Activated CD4-positive, alpha-beta T cell treated with anti-CD3 and anti-CD28 coated beads, Interleukin-2, amount 50 U/mL, for 24 hours (primary cell): ENCODE measurements around the gene FAM3D.
A peak's percentile ranks its signal among the peaks of the same experiment; 100 is the strongest.

Experiments used
- DNase-seq, 2 donors: peaks; one replicate each; pipeline ENCODE4 v3.0.0-alpha.2; 2020; ENCODE audit warnings: low read depth in 1 of 2, low spot score in 1 of 2

FAM3D gene

DNA sequence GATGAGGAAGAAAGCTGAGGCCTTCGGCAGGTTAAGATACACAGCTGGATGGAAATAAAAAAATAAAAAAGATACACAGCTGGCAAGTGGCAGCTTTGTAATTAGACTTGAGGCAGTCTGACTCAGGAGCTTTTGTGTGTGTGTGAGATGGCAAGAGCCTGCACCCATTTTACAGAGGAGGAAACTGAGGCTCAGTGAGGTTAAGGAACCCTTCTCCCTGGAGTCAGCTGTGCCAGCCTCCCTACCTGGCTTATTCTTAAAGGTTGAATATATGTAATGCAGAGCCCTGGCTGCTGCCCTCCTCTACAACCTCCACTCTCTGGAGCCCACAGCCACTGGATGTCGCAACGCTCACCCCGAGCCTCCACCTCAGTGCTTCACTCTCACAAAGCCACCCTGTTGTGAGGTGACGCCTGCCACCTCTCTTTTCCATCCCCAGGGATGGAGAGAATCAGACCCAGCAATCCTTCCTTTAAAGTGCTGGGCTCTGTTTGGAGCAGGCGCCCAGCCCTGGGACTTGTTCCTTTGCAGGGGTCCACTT is 68.7 kb downstream of the FAM3D start:
- DNase-seq, result no peak

DNA sequence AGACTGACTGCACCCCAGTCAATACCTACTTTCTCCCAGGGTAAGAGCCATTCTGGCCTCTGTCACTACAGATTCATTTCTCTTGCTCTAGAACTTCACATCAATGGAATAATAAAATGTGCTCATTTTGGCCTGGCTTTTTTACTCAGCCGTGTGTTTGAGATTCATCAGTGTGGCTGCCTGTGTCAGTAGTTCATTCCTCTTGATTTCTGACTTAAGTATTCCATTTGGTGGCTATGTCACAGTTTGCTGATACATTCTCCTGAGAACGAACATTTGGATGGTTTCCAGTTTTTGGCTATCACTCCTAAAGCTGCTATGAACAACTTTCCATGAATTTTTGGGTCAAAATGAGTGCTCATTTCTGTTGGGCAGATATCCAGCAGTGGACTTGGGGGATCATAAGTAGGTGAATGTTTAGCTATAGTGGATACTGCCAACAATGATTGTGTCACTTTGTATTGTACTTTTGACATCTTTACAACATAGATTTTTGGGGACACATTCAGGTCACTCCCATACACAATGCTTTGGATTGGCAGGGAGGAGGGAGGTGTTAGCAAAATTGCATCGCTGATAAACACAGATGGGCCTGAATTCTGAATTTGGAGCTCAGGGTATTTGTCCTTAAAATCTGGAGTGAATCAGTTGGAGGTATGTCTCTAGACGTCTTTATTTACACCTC is 69.6 kb downstream of the FAM3D start:
- DNase-seq, result no peak

DNA sequence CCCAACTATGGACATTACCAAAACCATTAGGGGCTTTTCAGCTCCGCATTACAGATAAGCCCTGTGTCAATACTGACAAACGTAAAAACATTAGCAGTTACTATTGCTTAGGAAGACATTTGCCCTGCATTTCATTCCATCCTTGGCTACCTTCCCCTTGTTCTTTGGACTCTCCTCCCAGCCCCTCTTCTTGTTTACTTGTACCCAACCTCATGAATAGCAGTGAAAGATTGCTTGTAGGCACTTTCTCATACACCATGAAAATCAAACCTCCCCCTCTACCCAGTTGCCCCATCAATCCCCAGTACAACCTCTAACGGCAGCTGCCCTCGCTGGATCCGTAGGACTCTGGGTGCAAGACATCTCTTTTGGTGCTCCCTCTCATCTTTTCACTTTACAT is 72.5 kb downstream of the FAM3D start:
- no peak for DNase-seq

DNA sequence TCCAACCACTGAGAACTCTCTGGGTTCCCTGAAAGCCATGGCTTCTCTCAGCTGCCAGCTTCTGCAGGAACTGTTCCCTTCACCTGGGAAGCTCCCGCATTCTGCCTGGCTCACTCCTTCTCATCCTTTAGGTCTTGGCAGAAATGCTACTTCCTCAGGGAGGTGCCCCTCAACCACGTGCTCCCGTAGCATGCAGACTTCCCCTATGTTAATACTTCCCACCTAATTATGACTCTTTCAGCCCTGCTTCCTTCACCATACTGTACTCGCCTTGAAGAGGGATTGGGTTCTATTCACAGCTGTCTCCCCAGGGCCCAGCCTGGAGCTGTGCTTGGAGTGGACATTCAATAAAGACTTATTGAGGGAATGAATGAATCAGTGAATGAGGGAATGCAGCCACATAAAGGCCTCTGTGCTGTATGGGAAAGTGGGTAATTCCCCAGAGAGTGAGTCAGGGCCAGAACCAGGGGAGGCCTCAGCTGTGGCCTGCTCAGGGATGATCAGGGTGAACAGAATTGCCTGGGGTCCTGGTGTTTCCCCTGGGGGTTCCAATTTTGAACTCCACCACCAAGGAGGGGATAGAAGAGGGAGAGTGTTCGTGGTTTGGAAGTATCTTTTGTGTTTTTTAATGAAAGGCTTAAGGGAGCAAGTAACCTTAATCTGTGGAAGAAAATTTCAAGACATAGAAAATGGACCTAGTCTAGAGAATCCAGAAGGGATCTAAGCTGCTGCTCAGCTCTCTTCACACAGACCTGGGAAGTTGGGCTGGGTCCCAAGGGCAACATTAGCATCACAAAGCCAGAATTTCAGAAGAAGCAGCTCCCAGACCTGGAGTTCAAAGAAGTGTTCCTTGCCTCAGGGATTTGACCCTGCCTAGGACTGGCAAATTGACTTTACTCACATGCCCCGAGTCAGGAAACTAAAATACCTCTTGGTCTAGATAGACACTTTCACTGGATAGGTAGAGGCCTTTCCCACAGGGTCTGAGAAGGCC is 74.8 kb downstream of the FAM3D start:
- DNase-seq, result no peak

DNA sequence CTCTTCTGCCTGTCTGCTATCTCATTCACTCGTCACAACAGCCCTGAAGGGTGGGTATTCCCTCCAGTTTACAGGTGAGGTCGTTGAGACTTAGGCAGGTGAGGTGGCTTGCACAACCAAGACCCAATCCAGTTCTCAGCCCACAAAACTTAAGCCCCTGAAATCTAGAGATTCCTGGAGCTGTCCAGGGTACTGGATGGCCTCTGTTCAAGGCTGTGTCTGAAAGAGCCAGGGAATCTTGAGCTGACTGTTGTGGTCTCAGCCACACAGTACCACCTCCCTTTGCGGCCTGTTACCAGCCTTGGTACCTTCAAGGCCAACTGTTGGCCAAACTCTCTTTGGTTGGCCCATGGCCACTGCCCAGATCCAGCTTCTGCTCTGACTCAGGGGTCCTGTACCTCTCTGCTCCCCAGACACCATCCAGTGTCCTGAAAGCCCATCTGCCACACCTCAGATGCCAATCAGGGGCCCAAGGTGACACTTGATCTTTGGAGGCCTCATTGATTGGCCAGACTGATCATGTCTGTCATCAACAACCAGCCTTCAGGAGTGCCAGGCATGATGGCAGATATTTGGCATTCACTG is 78.5 kb downstream of the FAM3D start:
- no peak for DNase-seq

DNA sequence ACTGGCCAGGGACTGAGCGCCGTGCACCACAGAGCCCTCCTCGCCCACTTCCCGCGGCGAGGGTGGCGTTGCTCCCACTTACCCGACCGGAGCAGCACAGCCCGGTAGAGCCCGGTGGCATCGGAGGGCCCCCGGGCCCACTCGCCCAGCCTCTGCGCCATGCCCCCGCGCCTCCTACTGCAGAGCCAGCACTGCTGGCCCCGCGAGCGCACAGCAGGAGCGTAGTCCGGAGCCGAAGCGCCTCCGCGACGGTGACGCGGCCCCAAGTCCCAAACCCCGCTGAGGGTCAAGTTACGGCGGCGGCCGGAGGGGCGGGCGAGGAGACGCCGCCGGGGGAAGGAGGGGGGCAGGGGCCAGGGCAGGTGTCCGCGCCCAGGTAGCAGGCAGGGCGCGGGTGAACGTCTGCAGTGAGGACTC is 79.8 kb downstream of the FAM3D start:
- DNase-seq, result no peak

DNA sequence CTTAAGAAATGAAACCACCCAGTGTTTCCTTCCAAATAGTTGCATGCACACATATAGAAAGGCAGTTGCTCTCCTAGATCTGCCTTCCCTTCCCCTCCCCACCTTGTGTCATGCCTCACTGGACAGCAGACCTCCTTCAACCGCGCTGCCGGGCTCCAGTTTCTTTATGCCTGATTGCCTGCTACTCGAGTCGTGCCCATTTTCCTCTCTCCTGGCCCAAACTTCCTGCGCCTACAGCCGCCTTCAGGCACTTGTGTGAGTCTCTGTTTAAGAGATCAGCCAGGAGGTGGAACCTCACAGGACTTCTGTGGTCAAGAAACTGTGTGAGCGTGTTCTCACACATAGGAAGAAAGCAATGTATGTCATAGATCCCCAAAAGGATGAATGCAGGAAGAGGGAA is 80.6 kb downstream of the FAM3D start:
- DNase-seq, result no peak

DNA sequence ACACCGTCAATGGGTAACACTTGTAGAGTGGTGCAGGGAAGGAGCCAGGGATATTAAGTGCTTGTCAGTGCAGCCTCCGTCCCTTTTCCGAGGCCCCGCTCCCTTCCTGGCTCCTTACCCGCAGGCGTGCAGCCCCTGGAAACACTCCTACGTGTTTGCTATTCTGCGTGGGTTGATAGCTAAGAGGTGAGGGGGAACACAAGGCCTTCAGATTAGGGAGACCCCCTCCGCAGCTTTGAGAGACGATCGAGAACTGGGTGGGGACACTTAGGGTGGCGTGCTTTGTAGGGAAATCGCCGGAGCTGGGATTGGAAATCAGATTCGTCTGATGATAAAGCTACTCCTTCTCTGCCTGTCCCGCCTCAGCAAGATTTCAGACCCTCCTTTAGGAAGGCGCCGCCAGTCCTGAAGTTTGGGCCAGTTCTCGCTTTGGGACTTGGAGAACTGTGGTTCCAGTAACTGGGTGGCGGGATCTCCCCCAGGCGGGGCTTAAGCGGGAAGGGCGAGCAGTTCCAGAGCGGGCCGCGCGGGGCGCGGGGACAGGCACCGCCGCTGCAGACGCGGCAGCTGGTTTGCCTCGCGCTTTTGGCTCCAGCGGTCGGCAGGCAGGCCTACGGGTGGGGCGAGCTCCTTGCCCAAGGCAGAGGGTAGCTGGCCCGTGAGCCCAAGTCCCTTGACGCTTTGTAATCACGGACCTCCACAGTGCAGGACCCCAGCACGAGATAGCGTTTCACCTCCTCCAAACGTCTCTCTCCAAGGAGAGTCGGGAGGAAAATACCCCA is 81.4 kb downstream of the FAM3D start:
- peak; percentile 22 to 25 for DNase-seq

DNA sequence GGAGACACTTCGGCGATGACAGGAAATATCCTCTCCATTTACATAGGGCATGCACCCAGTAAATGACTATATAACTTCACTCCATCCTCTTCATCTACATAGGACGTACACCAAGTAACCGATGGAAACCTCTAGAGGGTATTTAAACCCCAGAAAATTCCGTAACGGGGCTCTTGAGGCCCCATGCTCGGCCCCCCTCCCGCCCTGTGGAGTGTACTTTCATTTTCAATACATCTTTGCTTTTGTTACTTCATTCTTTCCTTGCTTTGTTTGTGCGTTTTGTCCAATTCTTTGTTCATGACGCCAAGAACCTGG is 81.9 kb downstream of the FAM3D start:
- DNase-seq, result no peak
